Mammary epithelial cell (primary cell): ENCODE data around the gene DMRTA2.

ENCODE experiments used
- CTCF ChIP-seq, 2 donors: IDR thresholded peaks in 1 of 2; conservative IDR thresholded peaks in 1 of 2; 2 replicates each; pipeline ENCODE4 v1.5.1; 2011 to 2012; ENCODE audit warnings: inconsistent platforms in 2 of 2, low read length in 2 of 2, mild to moderate bottlenecking in 2 of 2, control low read depth in 1 of 2, low read depth in 1 of 2; ENCODE audit not compliant: insufficient read depth in 1 of 2; ENCODE audit errors: extremely low read depth in 1 of 2
- EZH2 ChIP-seq: IDR thresholded peaks from 2 replicates; pipeline ENCODE4 v1.6.1; 2012; ENCODE audit warnings: low read length, inconsistent platforms, borderline replicate concordance

DNA sequence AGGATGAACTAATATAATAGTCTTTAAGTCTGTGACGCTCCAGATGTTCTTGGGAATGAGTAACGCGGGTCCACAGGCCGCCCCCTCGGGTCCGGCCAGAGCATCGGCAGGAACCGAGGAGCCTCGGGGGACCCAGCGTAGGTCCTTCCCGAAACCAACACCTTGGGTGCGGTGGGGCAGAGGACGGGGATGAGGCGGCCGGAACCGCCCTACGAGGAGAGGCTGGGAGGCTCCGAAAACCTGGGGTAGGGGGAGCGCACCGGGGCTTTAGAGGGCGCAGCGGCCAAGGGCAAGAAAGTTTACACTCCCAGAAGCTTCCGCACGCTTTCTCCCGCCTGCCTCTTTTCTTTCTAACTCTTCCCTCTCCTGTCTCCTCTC, 7.1 kb downstream of the DMRTA2 start:
- TF ChIP-seq CTCF (conservative IDR thresholded peaks at IDR 0.05 in 1 of 2, IDR thresholded peaks at IDR 0.05 in 1 of 2; ENCODE audit: extremely low read depth in 1 of 2, insufficient read depth in 1 of 2, low read depth in 1 of 2, low read length in 2 of 2) (no peak), EZH2 (no peak)
